ENCODE data around the gene ACVR1B. TPM values are rescaled to one million over a fixed set of nuclear protein-coding genes. Genes with fewer than 3 reads are reported as not detected.

The ACVR1B gene
- total RNA-seq, 1 donor from 2014 or later, result 13.8 TPM

DNA sequence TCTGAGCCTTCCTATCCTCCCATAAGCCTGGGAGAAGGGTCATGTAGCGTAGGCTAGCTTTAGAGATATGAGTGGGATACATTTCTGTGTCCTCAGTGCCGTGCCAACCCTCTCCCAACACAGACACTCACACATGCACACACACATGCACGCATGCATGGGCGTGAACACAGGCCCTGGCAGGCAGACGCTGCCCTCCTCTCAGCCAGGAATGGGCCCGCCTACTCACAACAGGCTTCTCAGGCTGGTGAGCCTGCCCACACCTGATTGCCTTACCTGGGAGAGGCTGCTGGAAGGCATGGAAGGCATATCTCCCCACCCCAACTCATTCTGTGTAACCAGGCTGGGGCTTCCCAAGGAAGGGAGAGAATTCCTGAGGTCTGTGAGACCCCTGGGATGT is 12.8 kb upstream of the ACVR1B start:
- Mint-ChIP-seq H3K4me3 (no peak overlapping the region), H3K27ac (no peak overlapping the region), H3K36me3 (no peaks in the 10 kb centered on the region), H3K9me3 (peaks cover 3% of the 10 kb centered on the region), H3K27me3 (ENCODE audit: insufficient read depth, low read depth) (peaks cover 16% of the 10 kb centered on the region), H3K4me1 (peaks cover 20% of the 10 kb centered on the region)
- H3K27me3 ChIP-seq, result no peaks in the 10 kb centered on the region
- H3K4me1 ChIP-seq, result peaks cover 13% of the 10 kb centered on the region
- DNase-seq (ENCODE audit: low spot score), result no peak
- H4K20me1 ChIP-seq (ENCODE audit: low read depth), result no peaks in the 10 kb centered on the region
- H3K27ac ChIP-seq, result no peak overlapping the region
- peaks cover 4% of the 10 kb centered on the region for H3F3A ChIP-seq (ENCODE audit: low read depth)
- H3K4me2 ChIP-seq, result no peak overlapping the region
- no peaks in the 10 kb centered on the region for H3K79me2 ChIP-seq (ENCODE audit: low read depth)
- no peak for TF ChIP-seq EZH2phosphoT487 (IDR thresholded peaks at IDR 0.05)
- TF ChIP-seq, protein P1, sequence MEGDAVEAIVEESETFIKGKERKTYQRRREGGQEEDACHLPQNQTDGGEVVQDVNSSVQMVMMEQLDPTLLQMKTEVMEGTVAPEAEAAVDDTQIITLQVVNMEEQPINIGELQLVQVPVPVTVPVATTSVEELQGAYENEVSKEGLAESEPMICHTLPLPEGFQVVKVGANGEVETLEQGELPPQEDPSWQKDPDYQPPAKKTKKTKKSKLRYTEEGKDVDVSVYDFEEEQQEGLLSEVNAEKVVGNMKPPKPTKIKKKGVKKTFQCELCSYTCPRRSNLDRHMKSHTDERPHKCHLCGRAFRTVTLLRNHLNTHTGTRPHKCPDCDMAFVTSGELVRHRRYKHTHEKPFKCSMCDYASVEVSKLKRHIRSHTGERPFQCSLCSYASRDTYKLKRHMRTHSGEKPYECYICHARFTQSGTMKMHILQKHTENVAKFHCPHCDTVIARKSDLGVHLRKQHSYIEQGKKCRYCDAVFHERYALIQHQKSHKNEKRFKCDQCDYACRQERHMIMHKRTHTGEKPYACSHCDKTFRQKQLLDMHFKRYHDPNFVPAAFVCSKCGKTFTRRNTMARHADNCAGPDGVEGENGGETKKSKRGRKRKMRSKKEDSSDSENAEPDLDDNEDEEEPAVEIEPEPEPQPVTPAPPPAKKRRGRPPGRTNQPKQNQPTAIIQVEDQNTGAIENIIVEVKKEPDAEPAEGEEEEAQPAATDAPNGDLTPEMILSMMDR (IDR thresholded peaks at IDR 0.05), result no peak
- no peak for TF ChIP-seq EZH2 (IDR thresholded peaks at IDR 0.05)
- no peak overlapping the region for H2AFZ ChIP-seq (replicated peaks)
- no peak overlapping the region for H3K4me3 ChIP-seq
- no peaks in the 10 kb centered on the region for H3K9me3 ChIP-seq (ENCODE audit: low read depth)
- no peak overlapping the region for H3K9ac ChIP-seq
- no peaks in the 10 kb centered on the region for H3K36me3 ChIP-seq

DNA sequence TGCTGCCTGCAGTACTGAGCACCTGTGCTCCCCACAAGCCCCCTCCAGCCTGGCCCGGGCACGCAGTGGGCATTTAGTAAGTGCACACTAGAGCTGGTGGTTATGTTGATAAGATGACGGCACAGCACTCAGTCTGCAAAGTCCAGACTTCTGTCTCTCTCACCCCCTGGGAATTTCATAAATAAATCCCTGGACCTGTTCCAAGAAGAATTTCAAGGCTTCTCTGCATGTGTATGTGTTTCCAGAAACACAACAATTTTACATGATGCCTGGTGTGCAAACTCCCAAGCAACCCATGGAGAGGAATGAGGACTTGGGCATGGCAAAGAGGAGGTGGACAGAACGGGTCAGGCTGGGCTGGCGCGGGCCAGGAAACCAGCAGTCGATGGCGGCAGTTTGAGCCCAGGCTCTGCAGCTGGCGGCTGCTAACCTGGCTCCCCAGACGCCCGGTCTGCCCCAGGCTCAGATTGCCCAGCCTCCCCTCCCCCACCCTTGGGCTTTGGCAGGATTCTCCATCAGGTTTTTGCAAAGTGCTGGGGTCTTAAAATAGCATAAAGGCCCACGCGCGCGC is 10.4 kb upstream of the ACVR1B start:
- H3K27ac Mint-ChIP-seq, result no peak overlapping the region
- H3K4me2 ChIP-seq, result no peak overlapping the region
- H3K36me3 ChIP-seq, result no peaks in the 10 kb centered on the region
- peaks cover 18% of the 10 kb centered on the region for H3K9me3 Mint-ChIP-seq
- peak overlapping the region; percentile 12 for H2AFZ ChIP-seq (replicated peaks)
- peaks cover 13% of the 10 kb centered on the region for H3K4me1 ChIP-seq
- peaks cover 11% of the 10 kb centered on the region for H3K27me3 Mint-ChIP-seq (ENCODE audit: insufficient read depth, low read depth)
- no peak overlapping the region for H3K4me3 ChIP-seq
- H3K79me2 ChIP-seq (ENCODE audit: low read depth), result no peaks in the 10 kb centered on the region
- H3F3A ChIP-seq (ENCODE audit: low read depth), result peaks cover 4% of the 10 kb centered on the region
- no peak overlapping the region for H3K9ac ChIP-seq
- no peak overlapping the region for H3K27ac ChIP-seq
- H3K4me1 Mint-ChIP-seq, result peaks cover 15% of the 10 kb centered on the region
- peak; percentile 21 for DNase-seq (ENCODE audit: low spot score)
- no peak overlapping the region for H3K4me3 Mint-ChIP-seq
- H4K20me1 ChIP-seq (ENCODE audit: low read depth), result no peaks in the 10 kb centered on the region
- peaks cover 6% of the 10 kb centered on the region for H3K9me3 ChIP-seq (ENCODE audit: low read depth)
- H3K27me3 ChIP-seq, result no peaks in the 10 kb centered on the region
- TF ChIP-seq EZH2phosphoT487 (IDR thresholded peaks at IDR 0.05) (no peak), EZH2 (IDR thresholded peaks at IDR 0.05) (no peak)
- TF ChIP-seq, protein P1 (IDR thresholded peaks at IDR 0.05), result no peak
- H3K36me3 Mint-ChIP-seq, result no peaks in the 10 kb centered on the region

DNA sequence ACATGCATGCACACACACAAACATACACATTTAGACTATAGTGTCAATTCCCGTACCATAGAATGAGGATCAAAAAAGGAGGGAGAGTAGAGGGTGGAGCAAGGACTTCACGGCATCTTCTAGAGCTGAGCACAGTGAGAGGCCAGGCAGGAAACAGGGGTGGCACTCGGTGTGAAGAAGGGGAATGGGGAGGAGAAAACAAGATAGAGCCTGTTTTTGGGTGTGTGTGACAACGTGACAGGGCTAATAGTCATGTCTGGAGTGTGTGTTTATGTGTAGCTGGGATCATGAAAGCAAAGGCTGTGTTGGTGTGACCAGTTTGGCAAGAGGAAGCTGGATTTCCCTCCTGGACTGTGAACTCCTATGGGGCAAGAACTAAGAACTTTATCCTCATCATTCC is 9.9 kb upstream of the ACVR1B start:
- Histone ChIP-seq H3K4me2 (no peak overlapping the region), H3K4me3 (no peak overlapping the region), H3K27ac (no peak overlapping the region), H3K9me3 (ENCODE audit: low read depth) (peaks cover 6% of the 10 kb centered on the region), H3K79me2 (ENCODE audit: low read depth) (no peaks in the 10 kb centered on the region), H3K27me3 (no peaks in the 10 kb centered on the region), H3K4me1 (peaks cover 13% of the 10 kb centered on the region), H3F3A (ENCODE audit: low read depth) (peaks cover 4% of the 10 kb centered on the region), H3K36me3 (no peaks in the 10 kb centered on the region), H4K20me1 (ENCODE audit: low read depth) (no peaks in the 10 kb centered on the region), H3K9ac (no peak overlapping the region), H2AFZ (replicated peaks) (peak overlapping the region; percentile 12)
- Mint-ChIP-seq H3K4me3 (no peak overlapping the region), H3K36me3 (no peaks in the 10 kb centered on the region), H3K27me3 (ENCODE audit: insufficient read depth, low read depth) (peaks cover 15% of the 10 kb centered on the region), H3K4me1 (peaks cover 15% of the 10 kb centered on the region), H3K9me3 (peaks cover 20% of the 10 kb centered on the region), H3K27ac (peak overlapping the region; percentile 24)
- TF ChIP-seq, protein P1 (IDR thresholded peaks at IDR 0.05), result no peak
- TF ChIP-seq EZH2phosphoT487 (IDR thresholded peaks at IDR 0.05), result no peak
- no peak for TF ChIP-seq EZH2 (IDR thresholded peaks at IDR 0.05)
- DNase-seq (ENCODE audit: low spot score), result no peak
